GM12801 (cell line): ENCODE data around the gene ENG.

Experiments
- CTCF ChIP-seq: IDR thresholded peaks from one replicate; pipeline ENCODE4 v1.5.1; 2011; ENCODE audit warnings: control low read depth; ENCODE audit not compliant: insufficient read length; ENCODE audit errors: extremely low read depth

The ENG gene

GRCh38 chr9:127850286-127850830 lies 4.1 kb downstream of the ENG start:
- no peak for TF ChIP-seq CTCF

DNA sequence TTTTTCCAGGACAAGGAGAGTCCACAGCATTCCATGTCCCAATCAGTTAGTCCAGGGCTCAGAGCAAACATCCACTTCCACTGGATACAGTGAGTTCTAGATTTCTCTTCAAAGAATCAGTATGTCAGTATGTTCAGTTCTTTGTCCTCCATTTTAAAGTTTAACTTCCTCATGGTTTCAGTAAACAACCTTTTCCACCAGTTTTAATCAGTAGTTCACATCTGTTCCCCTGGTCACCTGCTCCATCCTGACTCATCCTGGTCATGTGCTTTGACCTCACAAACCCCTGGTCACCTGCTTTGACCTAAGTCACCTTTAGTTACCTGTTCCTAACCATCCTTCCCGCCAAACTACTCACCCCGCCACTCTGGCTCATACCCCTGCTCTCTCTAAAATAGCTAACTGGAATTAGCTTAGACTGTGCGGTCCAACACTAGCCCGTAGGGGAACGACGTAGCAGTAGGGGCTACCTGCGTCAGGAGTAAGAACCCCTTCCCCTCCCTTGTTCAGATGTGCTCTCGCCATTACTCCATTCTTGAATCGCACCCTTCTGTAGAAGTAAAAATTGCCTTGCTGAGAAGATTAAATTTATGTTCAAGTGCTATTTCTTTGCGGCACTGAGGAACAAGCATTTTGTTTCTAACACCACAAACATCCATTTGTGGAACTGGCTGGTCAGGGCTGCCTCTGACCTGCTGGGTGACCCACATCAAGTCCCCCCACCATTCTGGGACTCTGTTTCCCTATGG lies 5.5 kb downstream of the ENG start:
- TF ChIP-seq CTCF = no peak

DNA sequence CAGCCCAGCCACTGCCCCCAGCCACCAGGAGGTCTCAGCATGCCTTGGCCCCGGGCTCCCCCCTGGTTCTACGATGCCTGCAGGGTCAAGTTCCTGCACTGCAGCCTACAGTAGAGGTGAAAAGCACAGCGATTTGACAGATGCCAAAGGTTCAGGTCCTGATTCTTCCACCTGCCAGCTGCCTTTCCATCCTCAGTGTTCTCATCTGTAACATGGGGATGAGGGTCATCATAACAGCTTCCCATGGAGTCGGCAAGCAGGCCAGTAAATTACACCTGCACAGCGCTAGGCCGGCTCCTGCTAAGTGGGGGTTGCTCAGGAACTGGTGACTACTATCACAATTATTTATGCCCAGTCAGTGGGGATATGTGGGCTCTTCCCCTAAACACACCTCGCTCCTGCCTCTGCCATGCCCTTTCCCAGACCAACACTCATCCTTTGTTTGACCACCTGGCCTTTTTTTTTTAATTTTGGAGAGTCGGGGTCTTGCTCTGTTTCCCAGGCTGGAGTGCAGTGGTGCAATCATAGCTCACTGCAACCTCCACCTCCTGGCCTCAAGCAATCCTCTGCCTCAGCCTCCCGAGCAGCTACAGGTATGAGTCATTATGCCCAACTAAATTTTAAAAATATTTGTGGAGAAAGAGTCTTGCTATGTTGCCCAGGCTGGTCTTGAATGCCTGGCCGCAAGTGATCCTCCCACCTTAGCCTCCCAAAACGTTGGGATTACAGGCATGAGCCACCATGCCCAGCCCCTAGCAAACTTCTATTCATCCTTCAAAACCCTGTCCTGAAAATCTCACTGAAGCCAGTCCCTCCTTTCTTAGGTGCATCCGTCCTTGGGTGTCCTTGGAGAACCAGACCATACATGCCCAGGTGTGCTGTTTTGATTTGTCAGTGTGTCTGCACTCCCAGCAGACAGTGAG lies 6.4 kb downstream of the ENG start:
- no peak for TF ChIP-seq CTCF

DNA sequence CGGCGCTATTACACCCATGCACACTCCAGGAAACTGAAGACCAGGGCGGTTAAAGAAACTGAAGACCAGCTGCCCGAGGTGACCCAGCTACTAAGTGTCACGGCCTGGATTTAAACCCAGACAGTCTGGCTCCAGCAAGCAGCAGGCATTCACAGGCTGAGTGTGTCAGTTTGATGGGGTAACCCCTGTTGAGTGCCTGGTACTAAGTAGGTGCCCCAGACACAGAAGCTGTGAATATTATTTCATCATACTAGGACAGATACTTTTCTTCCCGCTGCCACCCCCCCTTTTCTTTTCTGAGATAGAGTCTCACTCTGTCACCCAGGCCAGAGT lies 7.3 kb downstream of the ENG start:
- TF ChIP-seq CTCF = no peak

DNA sequence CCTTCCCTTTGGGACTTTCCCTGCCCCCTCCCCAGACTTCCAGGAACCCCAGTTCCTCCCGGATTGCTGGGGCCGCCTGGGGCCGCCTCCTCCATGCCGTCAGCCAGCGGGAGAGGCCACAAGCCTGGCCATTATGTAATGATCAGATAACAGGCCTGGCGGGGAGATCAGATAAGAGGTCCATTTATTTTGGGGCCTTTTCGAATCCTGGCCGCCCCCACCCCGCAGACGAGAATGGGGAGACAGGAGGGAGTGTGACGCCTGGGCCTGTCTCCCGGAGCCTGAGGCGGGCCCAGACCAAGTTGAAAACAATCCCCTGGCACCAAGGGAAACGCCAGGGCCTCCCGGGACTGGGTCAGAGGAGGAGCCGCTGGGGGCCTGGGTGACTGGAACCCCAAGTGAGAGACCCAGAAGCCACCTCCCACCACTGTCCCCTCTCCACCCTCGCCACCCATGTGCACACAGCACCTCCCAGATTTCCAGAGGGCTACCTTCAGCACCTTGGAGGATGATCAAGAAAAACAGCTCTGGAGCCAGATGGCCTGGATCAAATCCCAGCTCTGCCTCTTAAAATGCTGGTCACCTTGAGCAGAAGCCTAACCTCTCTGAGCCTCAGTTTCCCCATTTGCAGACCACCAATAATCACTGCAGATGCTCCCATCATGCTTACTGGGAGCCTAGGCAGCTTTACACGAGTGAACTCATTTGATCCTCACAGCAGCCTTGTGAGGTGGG lies 7.8 kb downstream of the ENG start:
- no peak for TF ChIP-seq CTCF

GRCh38 chr9:127844821-127845359 lies 9.6 kb downstream of the ENG start:
- no peak for TF ChIP-seq CTCF
